Effector memory CD4-positive, alpha-beta T cell (primary cell): ENCODE data around the gene GRHL1.
A peak's percentile ranks its signal among the peaks of the same experiment; 100 is the strongest.
"Not testable (repeated sequence)": the region's sequence is repeated elsewhere in the genome, so short reads cannot be mapped to it uniquely, and the experiment has no call there.

Source experiments
- DNase-seq, 3 donors: peaks; one replicate each; pipeline ENCODE4 v3.0.0-alpha.2; 2020
- H3K27ac ChIP-seq: 2 replicates; pipeline ENCODE4 v1.7.0; 2013; ENCODE audit warnings: mild to moderate bottlenecking, low read length, moderate library complexity; ENCODE audit not compliant: insufficient read depth, poor library complexity, severe bottlenecking
- H3K27me3 ChIP-seq: replicated peaks from 2 replicates; pipeline ENCODE4 v1.7.0; 2013; ENCODE audit warnings: mild to moderate bottlenecking, low read length; ENCODE audit not compliant: insufficient read depth, control insufficient read depth, poor library complexity, severe bottlenecking
- H3K36me3 ChIP-seq: 2 replicates; pipeline ENCODE4 v1.7.0; 2013; ENCODE audit warnings: mild to moderate bottlenecking, low read length, moderate library complexity; ENCODE audit not compliant: control insufficient read depth, insufficient read depth
- H3K4me1 ChIP-seq: 2 replicates; pipeline ENCODE4 v1.7.0; 2013; ENCODE audit warnings: low read length, mild to moderate bottlenecking; ENCODE audit not compliant: control insufficient read depth, insufficient read depth, poor library complexity, severe bottlenecking
- H3K4me3 ChIP-seq: 2 replicates; pipeline ENCODE4 v1.7.0; 2013; ENCODE audit warnings: low read length, low read depth, mild to moderate bottlenecking; ENCODE audit not compliant: insufficient read depth, poor library complexity, severe bottlenecking
- H3K9me3 ChIP-seq: 2 replicates; pipeline ENCODE4 v1.7.0; 2013; ENCODE audit warnings: mild to moderate bottlenecking, low read length, moderate library complexity; ENCODE audit not compliant: control insufficient read depth

The GRHL1 gene

GRCh38 chr2:10022966-10023662 lies 71.6 kb downstream of the GRHL1 start:
- no peak overlapping the region for H3K4me3 ChIP-seq
- no peak overlapping the region for H3K27ac ChIP-seq
- DNase-seq: no peak
- H3K4me1 ChIP-seq: no peaks in the 10 kb centered on the region
- H3K27me3 ChIP-seq: no peaks in the 10 kb centered on the region
- H3K9me3 ChIP-seq: no peaks in the 10 kb centered on the region
- no peaks in the 10 kb centered on the region for H3K36me3 ChIP-seq

- Histone ChIP-seq H3K36me3 (no peaks in the 10 kb centered on the region), H3K9me3 (no peaks in the 10 kb centered on the region), H3K4me3 (no peak overlapping the region), H3K4me1 (peaks cover 20% of the 10 kb centered on the region), H3K27ac (no peak overlapping the region), H3K27me3 (no peaks in the 10 kb centered on the region)
- DNase-seq: no peak
These were observed 75.6 kb downstream of the GRHL1 start for GRCh38 chr2:10026940-10027569.

- no peak for DNase-seq
- Histone ChIP-seq H3K4me1 (peaks cover 20% of the 10 kb centered on the region), H3K27me3 (no peaks in the 10 kb centered on the region), H3K4me3 (no peak overlapping the region), H3K27ac (no peak overlapping the region), H3K9me3 (no peaks in the 10 kb centered on the region), H3K36me3 (no peaks in the 10 kb centered on the region)
These were observed 76.3 kb downstream of the GRHL1 start for GRCh38 chr2:10027660-10028330.

- no peaks in the 10 kb centered on the region for H3K36me3 ChIP-seq
- H3K4me3 ChIP-seq: peak overlapping the region; percentile 46
- DNase-seq: no peak
- no peaks in the 10 kb centered on the region for H3K27me3 ChIP-seq
- H3K4me1 ChIP-seq: peaks cover 20% of the 10 kb centered on the region
- H3K27ac ChIP-seq: peak overlapping the region; percentile 37
- no peaks in the 10 kb centered on the region for H3K9me3 ChIP-seq
These were observed 77.0 kb downstream of the GRHL1 start for GRCh38 chr2:10028407-10028987.

GRCh38 chr2:10028988-10029874 lies 77.7 kb downstream of the GRHL1 start:
- Histone ChIP-seq H3K27me3 (no peaks in the 10 kb centered on the region), H3K9me3 (no peaks in the 10 kb centered on the region), H3K27ac (peak overlapping the region; percentile 37), H3K4me1 (peaks cover 20% of the 10 kb centered on the region), H3K36me3 (no peaks in the 10 kb centered on the region), H3K4me3 (peak overlapping the region; percentile 46)
- DNase-seq: peak in 1 of 3 donors; percentile 17

- H3K27ac ChIP-seq: peak overlapping the region; percentile 37
- H3K36me3 ChIP-seq: no peaks in the 10 kb centered on the region
- peak overlapping the region; percentile 46 for H3K4me3 ChIP-seq
- DNase-seq: no peak
- H3K27me3 ChIP-seq: no peaks in the 10 kb centered on the region
- no peaks in the 10 kb centered on the region for H3K9me3 ChIP-seq
- peaks cover 20% of the 10 kb centered on the region for H3K4me1 ChIP-seq
These were observed 78.4 kb downstream of the GRHL1 start for GRCh38 chr2:10029875-10030223.

- Histone ChIP-seq H3K27ac (no peak overlapping the region), H3K4me1 (peaks cover 20% of the 10 kb centered on the region), H3K9me3 (no peaks in the 10 kb centered on the region), H3K27me3 (no peaks in the 10 kb centered on the region), H3K4me3 (no peak overlapping the region), H3K36me3 (no peaks in the 10 kb centered on the region)
- no peak for DNase-seq
These were observed 78.8 kb downstream of the GRHL1 start for GRCh38 chr2:10030311-10030736.

- H3K4me1 ChIP-seq: peaks cover 22% of the 10 kb centered on the region
- not testable (repeated sequence) for H3K9me3 ChIP-seq, H3K36me3 ChIP-seq, DNase-seq, H3K27ac ChIP-seq, H3K27me3 ChIP-seq, H3K4me3 ChIP-seq
These were observed 79.3 kb downstream of the GRHL1 start for GRCh38 chr2:10030798-10031197.

- H3K27me3 ChIP-seq: no peaks in the 10 kb centered on the region
- H3K36me3 ChIP-seq: no peaks in the 10 kb centered on the region
- H3K27ac ChIP-seq: no peak overlapping the region
- H3K9me3 ChIP-seq: no peaks in the 10 kb centered on the region
- DNase-seq: no peak
- H3K4me3 ChIP-seq: no peak overlapping the region
- H3K4me1 ChIP-seq: peaks cover 27% of the 10 kb centered on the region
These were observed 80.6 kb downstream of the GRHL1 start for GRCh38 chr2:10031886-10032745.
